H1 (cell line): ENCODE results near the gene ING4. TPM values are rescaled to one million over a fixed set of nuclear protein-coding genes. Genes with fewer than 3 reads are reported as not detected.

ENCODE experiments used
- ASH2L ChIP-seq: fragments of 200-600, 300-600 bp; sonication (generic); IDR thresholded peaks from one replicate; pipeline ENCODE4 v1.7.1; 2017; ENCODE audit warnings: low read length
- BRCA1 ChIP-seq: IDR thresholded peaks from 2 replicates; pipeline ENCODE4 v1.6.1; 2012; ENCODE audit warnings: low read depth, low read length, improper control_type of control experiment
- CBX8 ChIP-seq: fragments of 300-800, 300-1000 bp; sonication (generic); IDR thresholded peaks from 2 replicates; pipeline ENCODE4 v1.7.1; 2016; ENCODE audit warnings: low read depth, low read length, borderline replicate concordance
- EP300 ChIP-seq, 2 experiments: IDR thresholded peaks; 1 replicate in 1 of 2; 2 replicates in 1 of 2; pipeline ENCODE4 v1.6.1; 2011 to 2012; ENCODE audit warnings: low read depth in 2 of 2, low read length in 2 of 2, mild to moderate bottlenecking in 2 of 2, borderline replicate concordance in 1 of 2, inconsistent platforms in 1 of 2, moderate library complexity in 1 of 2
- FOSL1 ChIP-seq: IDR thresholded peaks from 2 replicates; pipeline ENCODE4 v1.6.1; 2011; ENCODE audit warnings: mild to moderate bottlenecking, low read depth, low read length, moderate library complexity; ENCODE audit not compliant: insufficient read depth
- HDAC2 ChIP-seq, 2 experiments: fragments of 300-600 bp in 1 of 2; sonication (generic) in 1 of 2; IDR thresholded peaks; 2 replicates each; pipeline ENCODE4 v1.6.1; 2011 to 2012; ENCODE audit warnings: low read depth in 2 of 2, low read length in 2 of 2, mild to moderate bottlenecking in 2 of 2, moderate library complexity in 2 of 2, borderline replicate concordance in 1 of 2, inconsistent platforms in 1 of 2
- JUN ChIP-seq: IDR thresholded peaks from 2 replicates; pipeline ENCODE4 v1.6.1; 2011; ENCODE audit warnings: low read depth, mild to moderate bottlenecking, improper control_type of control experiment, low read length
- KDM4A ChIP-seq: IDR thresholded peaks from one replicate; pipeline ENCODE4 v1.7.1; 2012; ENCODE audit warnings: low read depth, mild to moderate bottlenecking, moderate library complexity, low read length, inconsistent platforms; ENCODE audit not compliant: severe bottlenecking
- RBBP5 ChIP-seq: IDR thresholded peaks from 2 replicates; pipeline ENCODE4 v1.7.1; 2012; ENCODE audit warnings: low read depth, mild to moderate bottlenecking, inconsistent platforms, low read length, moderate library complexity, borderline replicate concordance
- SIX5 ChIP-seq: IDR thresholded peaks from 2 replicates; pipeline ENCODE4 v1.6.1; 2011; ENCODE audit warnings: mild to moderate bottlenecking, low read depth, low read length
- polyA plus RNA-seq, 7 experiments: library from polyadenylated mRNA; depleted of rRNA in 3 of 7; stranded (reverse) in 5 of 7; unstranded in 2 of 7; fragments of >200 nt in 5 of 7; fragments of 200-250 nt in 2 of 7; gene quantifications; 1 replicate in 5 of 7; 2 replicates in 1 of 7; 4 replicates in 1 of 7; pipeline versions ENCODE4 v1.2.1 to v1.2.3, GENCODE V29; 2011 to 2013; ENCODE audit warnings: missing spikeins in 2 of 7, mixed read lengths in 2 of 7
- total RNA-seq: library from RNA; stranded (reverse); fragmentation: NEBNext Ultra II Directional; extraction: Animal tissue kit (Norgen Biotek cat#: 25700); gene quantifications from 2 replicates; pipeline ENCODE4 v1.2.1, GENCODE V29; 2021
- TF ChIP-seq, protein P1 (sequence below): fragments of 300-600 bp; sonication (generic); IDR thresholded peaks from 2 replicates; pipeline ENCODE4 v1.7.1; 2012; ENCODE audit warnings: low read length, moderate library complexity, mild to moderate bottlenecking, inconsistent platforms; ENCODE audit not compliant: insufficient replicate concordance

Gene ING4
- total and polyA plus RNA-seq, 2 of the 8 experiments (the other 6 are each of a cell fraction or from before 2014, with no cell fraction given) = 22.9 to 28.6 TPM

GRCh38 chr12:6650832-6651231 lies 12.1 kb downstream of the ING4 start (continued):
- TF ChIP-seq BRCA1 = no peak
- TF ChIP-seq CBX8 = no peak
- TF ChIP-seq SIX5 = no peak
- TF ChIP-seq EP300 (IDR thresholded peaks at IDR 0.05; ENCODE audit: borderline replicate concordance in 1 of 2, low read depth in 2 of 2, low read length in 2 of 2) = no peak
- no peak for TF ChIP-seq KDM4A
- TF ChIP-seq FOSL1 = no peak
- no peak for TF ChIP-seq ASH2L
- TF ChIP-seq RBBP5 = no peak
- TF ChIP-seq, protein P1, sequence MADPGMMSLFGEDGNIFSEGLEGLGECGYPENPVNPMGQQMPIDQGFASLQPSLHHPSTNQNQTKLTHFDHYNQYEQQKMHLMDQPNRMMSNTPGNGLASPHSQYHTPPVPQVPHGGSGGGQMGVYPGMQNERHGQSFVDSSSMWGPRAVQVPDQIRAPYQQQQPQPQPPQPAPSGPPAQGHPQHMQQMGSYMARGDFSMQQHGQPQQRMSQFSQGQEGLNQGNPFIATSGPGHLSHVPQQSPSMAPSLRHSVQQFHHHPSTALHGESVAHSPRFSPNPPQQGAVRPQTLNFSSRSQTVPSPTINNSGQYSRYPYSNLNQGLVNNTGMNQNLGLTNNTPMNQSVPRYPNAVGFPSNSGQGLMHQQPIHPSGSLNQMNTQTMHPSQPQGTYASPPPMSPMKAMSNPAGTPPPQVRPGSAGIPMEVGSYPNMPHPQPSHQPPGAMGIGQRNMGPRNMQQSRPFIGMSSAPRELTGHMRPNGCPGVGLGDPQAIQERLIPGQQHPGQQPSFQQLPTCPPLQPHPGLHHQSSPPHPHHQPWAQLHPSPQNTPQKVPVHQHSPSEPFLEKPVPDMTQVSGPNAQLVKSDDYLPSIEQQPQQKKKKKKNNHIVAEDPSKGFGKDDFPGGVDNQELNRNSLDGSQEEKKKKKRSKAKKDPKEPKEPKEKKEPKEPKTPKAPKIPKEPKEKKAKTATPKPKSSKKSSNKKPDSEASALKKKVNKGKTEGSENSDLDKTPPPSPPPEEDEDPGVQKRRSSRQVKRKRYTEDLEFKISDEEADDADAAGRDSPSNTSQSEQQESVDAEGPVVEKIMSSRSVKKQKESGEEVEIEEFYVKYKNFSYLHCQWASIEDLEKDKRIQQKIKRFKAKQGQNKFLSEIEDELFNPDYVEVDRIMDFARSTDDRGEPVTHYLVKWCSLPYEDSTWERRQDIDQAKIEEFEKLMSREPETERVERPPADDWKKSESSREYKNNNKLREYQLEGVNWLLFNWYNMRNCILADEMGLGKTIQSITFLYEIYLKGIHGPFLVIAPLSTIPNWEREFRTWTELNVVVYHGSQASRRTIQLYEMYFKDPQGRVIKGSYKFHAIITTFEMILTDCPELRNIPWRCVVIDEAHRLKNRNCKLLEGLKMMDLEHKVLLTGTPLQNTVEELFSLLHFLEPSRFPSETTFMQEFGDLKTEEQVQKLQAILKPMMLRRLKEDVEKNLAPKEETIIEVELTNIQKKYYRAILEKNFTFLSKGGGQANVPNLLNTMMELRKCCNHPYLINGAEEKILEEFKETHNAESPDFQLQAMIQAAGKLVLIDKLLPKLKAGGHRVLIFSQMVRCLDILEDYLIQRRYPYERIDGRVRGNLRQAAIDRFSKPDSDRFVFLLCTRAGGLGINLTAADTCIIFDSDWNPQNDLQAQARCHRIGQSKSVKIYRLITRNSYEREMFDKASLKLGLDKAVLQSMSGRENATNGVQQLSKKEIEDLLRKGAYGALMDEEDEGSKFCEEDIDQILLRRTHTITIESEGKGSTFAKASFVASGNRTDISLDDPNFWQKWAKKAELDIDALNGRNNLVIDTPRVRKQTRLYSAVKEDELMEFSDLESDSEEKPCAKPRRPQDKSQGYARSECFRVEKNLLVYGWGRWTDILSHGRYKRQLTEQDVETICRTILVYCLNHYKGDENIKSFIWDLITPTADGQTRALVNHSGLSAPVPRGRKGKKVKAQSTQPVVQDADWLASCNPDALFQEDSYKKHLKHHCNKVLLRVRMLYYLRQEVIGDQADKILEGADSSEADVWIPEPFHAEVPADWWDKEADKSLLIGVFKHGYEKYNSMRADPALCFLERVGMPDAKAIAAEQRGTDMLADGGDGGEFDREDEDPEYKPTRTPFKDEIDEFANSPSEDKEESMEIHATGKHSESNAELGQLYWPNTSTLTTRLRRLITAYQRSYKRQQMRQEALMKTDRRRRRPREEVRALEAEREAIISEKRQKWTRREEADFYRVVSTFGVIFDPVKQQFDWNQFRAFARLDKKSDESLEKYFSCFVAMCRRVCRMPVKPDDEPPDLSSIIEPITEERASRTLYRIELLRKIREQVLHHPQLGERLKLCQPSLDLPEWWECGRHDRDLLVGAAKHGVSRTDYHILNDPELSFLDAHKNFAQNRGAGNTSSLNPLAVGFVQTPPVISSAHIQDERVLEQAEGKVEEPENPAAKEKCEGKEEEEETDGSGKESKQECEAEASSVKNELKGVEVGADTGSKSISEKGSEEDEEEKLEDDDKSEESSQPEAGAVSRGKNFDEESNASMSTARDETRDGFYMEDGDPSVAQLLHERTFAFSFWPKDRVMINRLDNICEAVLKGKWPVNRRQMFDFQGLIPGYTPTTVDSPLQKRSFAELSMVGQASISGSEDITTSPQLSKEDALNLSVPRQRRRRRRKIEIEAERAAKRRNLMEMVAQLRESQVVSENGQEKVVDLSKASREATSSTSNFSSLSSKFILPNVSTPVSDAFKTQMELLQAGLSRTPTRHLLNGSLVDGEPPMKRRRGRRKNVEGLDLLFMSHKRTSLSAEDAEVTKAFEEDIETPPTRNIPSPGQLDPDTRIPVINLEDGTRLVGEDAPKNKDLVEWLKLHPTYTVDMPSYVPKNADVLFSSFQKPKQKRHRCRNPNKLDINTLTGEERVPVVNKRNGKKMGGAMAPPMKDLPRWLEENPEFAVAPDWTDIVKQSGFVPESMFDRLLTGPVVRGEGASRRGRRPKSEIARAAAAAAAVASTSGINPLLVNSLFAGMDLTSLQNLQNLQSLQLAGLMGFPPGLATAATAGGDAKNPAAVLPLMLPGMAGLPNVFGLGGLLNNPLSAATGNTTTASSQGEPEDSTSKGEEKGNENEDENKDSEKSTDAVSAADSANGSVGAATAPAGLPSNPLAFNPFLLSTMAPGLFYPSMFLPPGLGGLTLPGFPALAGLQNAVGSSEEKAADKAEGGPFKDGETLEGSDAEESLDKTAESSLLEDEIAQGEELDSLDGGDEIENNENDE = no peak
- TF ChIP-seq JUN = no peak
- no peak for TF ChIP-seq HDAC2 (IDR thresholded peaks at IDR 0.05; ENCODE audit: borderline replicate concordance in 1 of 2, low read depth in 2 of 2, low read length in 2 of 2)
